Subcutaneous abdominal adipose tissue (tissue), 5 donors: ENCODE measurements around the gene PANK3.
"Not testable (repeated sequence)": the region's sequence is repeated elsewhere in the genome, so short reads cannot be mapped to it uniquely, and the experiment has no call there.

Experiments
- H3K27ac ChIP-seq: one replicate; pipeline ENCODE4 v1.7.0; 2013; ENCODE audit warnings: low read depth, mild to moderate bottlenecking, inconsistent platforms, low read length, moderate library complexity
- H3K27me3 ChIP-seq, 5 donors: one replicate each; pipeline ENCODE4 v1.7.0; 2013; ENCODE audit warnings: low read length in 5 of 5, inconsistent platforms in 1 of 5; ENCODE audit not compliant: control insufficient read depth in 5 of 5, insufficient read depth in 4 of 5
- H3K36me3 ChIP-seq, 5 donors: one replicate each; pipeline ENCODE4 v1.7.0; 2013; ENCODE audit warnings: low read length in 5 of 5; ENCODE audit not compliant: control insufficient read depth in 5 of 5, insufficient read depth in 5 of 5
- H3K4me1 ChIP-seq, 5 donors: one replicate each; pipeline ENCODE4 v1.7.0; 2013; ENCODE audit warnings: low read length in 5 of 5, mild to moderate bottlenecking in 3 of 5, moderate library complexity in 1 of 5; ENCODE audit not compliant: control insufficient read depth in 5 of 5, insufficient read depth in 5 of 5
- H3K4me3 ChIP-seq, 5 donors: one replicate each; pipeline ENCODE4 v1.7.0; 2013; ENCODE audit warnings: low read length in 5 of 5, low read depth in 1 of 5
- H3K9ac ChIP-seq, 5 donors: one replicate each; pipeline ENCODE4 v1.7.0; 2013; ENCODE audit warnings: low read length in 5 of 5, mild to moderate bottlenecking in 4 of 5, moderate library complexity in 3 of 5
- H3K9me3 ChIP-seq, 5 donors: one replicate each; pipeline ENCODE4 v1.7.0; 2013; ENCODE audit warnings: low read length in 5 of 5; ENCODE audit not compliant: control insufficient read depth in 5 of 5
- donor health status: healthy.
- donor health status: healthy.
- donor health status: healthy.
- donor health status: healthy.
- donor health status: healthy.

The PANK3 gene

GRCh38 chr5:168580227-168580508 lies 1.0 kb upstream of the PANK3 start:
- peak overlapping the region; percentile 68 to 94 (median 92) for H3K4me3 ChIP-seq
- peaks cover 4 to 31% (median 25%) of the 10 kb centered on the region in 5 donors for H3K4me1 ChIP-seq
- H3K9ac ChIP-seq = peak overlapping the region; percentile 17 to 95 (median 63)

DNA sequence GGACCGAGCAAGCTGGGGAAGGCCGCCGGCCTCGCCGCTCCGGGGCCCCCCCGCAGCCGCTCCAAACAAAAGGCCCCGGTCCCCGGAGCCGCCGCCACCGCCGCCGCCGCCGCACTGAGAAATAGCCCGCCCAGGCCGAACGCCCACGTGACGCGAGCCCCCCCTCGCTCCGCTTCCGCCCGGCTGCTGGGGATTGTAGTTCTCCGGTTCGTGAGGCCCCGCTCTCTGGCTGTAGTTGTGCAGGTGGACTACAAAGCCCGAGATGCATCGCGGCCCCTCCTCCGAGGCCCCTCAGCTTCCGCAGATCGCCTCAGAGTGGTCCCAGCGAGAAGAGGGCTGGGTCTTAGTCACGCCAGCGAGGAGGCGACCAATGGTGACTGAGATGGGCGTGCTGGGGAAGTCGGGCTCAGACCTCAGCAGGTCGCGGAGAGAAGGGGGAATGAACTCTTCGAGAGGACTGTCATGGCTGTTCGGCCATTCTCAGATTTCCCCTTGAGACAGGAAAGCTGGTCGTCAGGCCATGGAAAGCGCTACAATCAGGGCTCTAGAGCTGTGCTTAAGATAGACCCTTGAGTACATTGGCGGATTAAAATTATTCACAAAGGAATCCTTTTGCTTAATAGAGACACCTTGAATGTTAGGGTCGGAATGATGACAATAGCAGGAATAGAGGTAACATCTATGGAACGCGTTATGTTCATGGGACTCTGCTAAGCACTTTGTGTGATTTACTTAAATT lies 489 bp upstream of the PANK3 start:
- peaks cover 4 to 33% (median 26%) of the 10 kb centered on the region in 5 donors for H3K4me1 ChIP-seq
- H3K27ac ChIP-seq = peak overlapping the region; percentile 92
- H3K4me3 ChIP-seq = peak overlapping the region; percentile 74 to 94 (median 92)
- H3K27me3 ChIP-seq = no peaks in the 10 kb centered on the region
- H3K36me3 ChIP-seq = no peaks in the 10 kb centered on the region
- H3K9me3 ChIP-seq = no peaks in the 10 kb centered on the region
- peak overlapping the region; percentile 17 to 99 (median 95) for H3K9ac ChIP-seq

More at GRCh38 chr5:168580227-168580508, 1.0 kb upstream of the PANK3 start:
- Histone ChIP-seq H3K36me3 (no peaks in the 10 kb centered on the region), H3K27ac (peak overlapping the region; percentile 92), H3K27me3 (no peaks in the 10 kb centered on the region), H3K9me3 (no peaks in the 10 kb centered on the region)

GRCh38 chr5:168578006-168578405 lies 1.2 kb downstream of the PANK3 start:
- no peaks in the 10 kb centered on the region for H3K36me3 ChIP-seq
- H3K27me3 ChIP-seq = no peaks in the 10 kb centered on the region
- peak overlapping the region; percentile 74 to 94 (median 92) for H3K4me3 ChIP-seq
- H3K9me3 ChIP-seq = no peaks in the 10 kb centered on the region
- peak overlapping the region; percentile 90 to 99 (median 97) for H3K9ac ChIP-seq
- H3K4me1 ChIP-seq = peaks cover 4 to 33% (median 26%) of the 10 kb centered on the region in 5 donors
- H3K27ac ChIP-seq = peak overlapping the region; percentile 92

- H3K27ac ChIP-seq = no peak overlapping the region
- H3K36me3 ChIP-seq = no peaks in the 10 kb centered on the region
- peaks cover 4 to 37% (median 26%) of the 10 kb centered on the region in 5 donors for H3K4me1 ChIP-seq
- no peak overlapping the region for H3K9ac ChIP-seq
- H3K27me3 ChIP-seq = no peaks in the 10 kb centered on the region
- H3K4me3 ChIP-seq = no peak overlapping the region
- no peaks in the 10 kb centered on the region for H3K9me3 ChIP-seq
These were observed 3.5 kb downstream of the PANK3 start for GRCh38 chr5:168575391-168576372.

- H3K9ac ChIP-seq, H3K9me3 ChIP-seq, H3K27me3 ChIP-seq: not testable (repeated sequence)
These were observed 5.0 kb downstream of the PANK3 start for GRCh38 chr5:168574156-168574555.

GRCh38 chr5:168573663-168574062 lies 5.5 kb downstream of the PANK3 start:
- H3K4me3 ChIP-seq, H3K27me3 ChIP-seq, H3K36me3 ChIP-seq, H3K27ac ChIP-seq, H3K9ac ChIP-seq, H3K9me3 ChIP-seq: not testable (repeated sequence)
- peaks cover 4 to 29% (median 22%) of the 10 kb centered on the region in 5 donors for H3K4me1 ChIP-seq

More at GRCh38 chr5:168574156-168574555, 5.0 kb downstream of the PANK3 start:
- H3K4me1 ChIP-seq = peaks cover 4 to 29% (median 22%) of the 10 kb centered on the region in 5 donors
- not testable (repeated sequence) for H3K4me3 ChIP-seq, H3K36me3 ChIP-seq, H3K27ac ChIP-seq

GRCh38 chr5:168570490-168571328 lies 8.5 kb downstream of the PANK3 start:
- Histone ChIP-seq H3K9me3 (no peaks in the 10 kb centered on the region), H3K4me3 (no peak overlapping the region), H3K27ac (no peak overlapping the region), H3K27me3 (no peaks in the 10 kb centered on the region), H3K36me3 (peaks cover 6 to 18% (median 12%) of the 10 kb centered on the region in 5 donors), H3K4me1 (peaks cover 0 to 10% (median 5%) of the 10 kb centered on the region in 5 donors), H3K9ac (no peak overlapping the region)

DNA sequence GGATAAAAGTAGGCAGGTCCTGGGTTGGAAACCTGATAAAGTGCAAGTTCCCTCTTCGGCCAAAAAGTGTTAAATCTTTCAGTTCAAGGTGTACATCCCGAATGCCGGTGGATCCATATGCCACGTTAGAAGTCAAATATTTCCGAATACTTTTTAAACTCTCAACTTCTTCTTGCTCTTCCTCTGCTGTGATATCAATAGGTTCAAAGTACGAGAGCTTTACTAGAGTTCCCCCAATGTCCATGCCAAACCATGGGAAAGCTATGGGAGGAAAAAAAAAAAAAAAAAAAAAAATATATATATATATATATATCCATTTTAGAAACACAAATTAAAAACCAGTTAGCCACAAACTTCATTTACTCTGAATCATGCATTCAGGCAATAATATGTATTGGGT lies 10.4 kb downstream of the PANK3 start:
- no peaks in the 10 kb centered on the region for H3K9me3 ChIP-seq
- no peak overlapping the region for H3K27ac ChIP-seq
- no peak overlapping the region for H3K4me3 ChIP-seq
- H3K36me3 ChIP-seq = peaks cover 12 to 29% (median 15%) of the 10 kb centered on the region in 5 donors
- no peaks in the 10 kb centered on the region for H3K27me3 ChIP-seq
- H3K9ac ChIP-seq = no peak overlapping the region
- peaks cover 0 to 3% (median 0%) of the 10 kb centered on the region in 5 donors for H3K4me1 ChIP-seq

- H3K27ac ChIP-seq = no peak overlapping the region
- no peak overlapping the region for H3K9ac ChIP-seq
- peaks cover 33 to 50% (median 37%) of the 10 kb centered on the region in 5 donors for H3K36me3 ChIP-seq
- no peaks in the 10 kb centered on the region for H3K4me1 ChIP-seq
- H3K9me3 ChIP-seq = no peaks in the 10 kb centered on the region
- no peaks in the 10 kb centered on the region for H3K27me3 ChIP-seq
- no peak overlapping the region for H3K4me3 ChIP-seq
These were observed 15.2 kb downstream of the PANK3 start for GRCh38 chr5:168563959-168564358.
